ENCODE results near the gene TOB1. TPM values are rescaled to one million over a fixed set of nuclear protein-coding genes. Genes with fewer than 3 reads are reported as not detected.
"Not testable (repeated sequence)": the region's sequence is repeated elsewhere in the genome, so short reads cannot be mapped to it uniquely, and the experiment has no call there.

Gene TOB1
- total RNA-seq, 1 experiment from 2014 or later: 53.1 TPM

GRCh38 chr17:50900383-50900892 lies 34.3 kb upstream of the TOB1 start:
- TF ChIP-seq CTCF (IDR thresholded peaks at IDR 0.05; ENCODE audit: unreplicated experiment): no peak
- Mint-ChIP-seq H3K4me1 (ENCODE audit: insufficient read depth, unreplicated experiment) (peaks cover 17% of the 10 kb centered on the region), H3K27ac (ENCODE audit: low read depth, unreplicated experiment) (no peak overlapping the region), H3K27me3 (ENCODE audit: insufficient read depth, unreplicated experiment) (no peaks in the 10 kb centered on the region), H3K36me3 (ENCODE audit: insufficient read depth, unreplicated experiment) (no peaks in the 10 kb centered on the region), H3K9me3 (ENCODE audit: unreplicated experiment) (no peaks in the 10 kb centered on the region), H3K4me3 (ENCODE audit: unreplicated experiment) (no peak overlapping the region)
- intact Hi-C loops (cut with micrococcal nuclease): no loop called here
- ChIA-PET CTCF (interaction anchor here (1.2 kb wide), 1 partner anchor 48 kb away, joined by 3 read pairs; no protein-coding TSS in a partner anchor), POLR2A (interaction anchor here (0.6 to 8.4 kb wide), 3 partner anchors 36 to 253 kb away, joined by 3 to 139 read pairs (median 3); partner anchors contain the start of genes NME1 and TOB1)
- DNase-seq (ENCODE audit: unreplicated experiment): no peak
- no TSS peak for BruUV-seq (replicated peaks)

- ChIA-PET POLR2A (interaction anchor here (0.6 to 8.4 kb wide), 3 partner anchors 35 to 253 kb away, joined by 3 to 139 read pairs (median 3); partner anchors contain the start of genes NME1 and TOB1), CTCF (interaction anchor here (1.2 kb wide), 1 partner anchor 47 kb away, joined by 3 read pairs; no protein-coding TSS in a partner anchor)
- Mint-ChIP-seq H3K27ac (ENCODE audit: low read depth, unreplicated experiment) (no peak overlapping the region), H3K27me3 (ENCODE audit: insufficient read depth, unreplicated experiment) (no peaks in the 10 kb centered on the region), H3K9me3 (ENCODE audit: unreplicated experiment) (no peaks in the 10 kb centered on the region), H3K36me3 (ENCODE audit: insufficient read depth, unreplicated experiment) (no peaks in the 10 kb centered on the region), H3K4me1 (ENCODE audit: insufficient read depth, unreplicated experiment) (peaks cover 18% of the 10 kb centered on the region), H3K4me3 (ENCODE audit: unreplicated experiment) (no peak overlapping the region)
- no peak for DNase-seq (ENCODE audit: unreplicated experiment)
- TF ChIP-seq CTCF (IDR thresholded peaks at IDR 0.05; ENCODE audit: unreplicated experiment): no peak
- no TSS peak for BruUV-seq (replicated peaks)
- intact Hi-C loops (cut with micrococcal nuclease): no loop called here
Measured at GRCh38 chr17:50899559-50900319, 33.6 kb upstream of the TOB1 start.

GRCh38 chr17:50899005-50899460 lies 32.9 kb upstream of the TOB1 start:
- TF ChIP-seq CTCF (IDR thresholded peaks at IDR 0.05; ENCODE audit: unreplicated experiment): no peak
- intact Hi-C loops (cut with micrococcal nuclease): no loop called here
- Mint-ChIP-seq H3K36me3 (ENCODE audit: insufficient read depth, unreplicated experiment) (no peaks in the 10 kb centered on the region), H3K9me3 (ENCODE audit: unreplicated experiment) (no peaks in the 10 kb centered on the region), H3K4me1 (ENCODE audit: insufficient read depth, unreplicated experiment) (peaks cover 16% of the 10 kb centered on the region), H3K4me3 (ENCODE audit: unreplicated experiment) (no peak overlapping the region), H3K27ac (ENCODE audit: low read depth, unreplicated experiment) (no peak overlapping the region), H3K27me3 (ENCODE audit: insufficient read depth, unreplicated experiment) (no peaks in the 10 kb centered on the region)
- ChIA-PET CTCF (interaction anchor here (0.5 to 1.1 kb wide), 4 partner anchors 8 to 33 kb away, joined by 3 to 6 read pairs (median 4); no protein-coding TSS in a partner anchor), POLR2A (interaction anchor here (0.6 to 8.4 kb wide), 3 partner anchors 34 to 1688 kb away, joined by 3 to 139 read pairs (median 4); partner anchors contain the start of gene TOB1)
- BruUV-seq (replicated peaks): no TSS peak
- DNase-seq (ENCODE audit: unreplicated experiment): no peak

GRCh38 chr17:50898369-50899004 lies 32.3 kb upstream of the TOB1 start:
- DNase-seq (ENCODE audit: unreplicated experiment): no peak
- TF ChIP-seq CTCF (IDR thresholded peaks at IDR 0.05; ENCODE audit: unreplicated experiment): no peak
- H3K27ac Mint-ChIP-seq (ENCODE audit: low read depth, unreplicated experiment): no peak overlapping the region
- H3K4me3 Mint-ChIP-seq (ENCODE audit: unreplicated experiment): no peak overlapping the region
- H3K4me1 Mint-ChIP-seq (ENCODE audit: insufficient read depth, unreplicated experiment): peaks cover 16% of the 10 kb centered on the region
- ChIA-PET CTCF (interaction anchor here (0.5 to 1.1 kb wide), 4 partner anchors 9 to 33 kb away, joined by 3 to 6 read pairs (median 4); no protein-coding TSS in a partner anchor), POLR2A (interaction anchor here (0.6 to 8.4 kb wide), 3 partner anchors 34 to 1687 kb away, joined by 3 to 139 read pairs (median 4); partner anchors contain the start of gene TOB1)
- intact Hi-C loops (cut with micrococcal nuclease): no loop called here
- BruUV-seq (replicated peaks): no TSS peak
- no peaks in the 10 kb centered on the region for H3K9me3 Mint-ChIP-seq (ENCODE audit: unreplicated experiment)
- H3K36me3 Mint-ChIP-seq (ENCODE audit: insufficient read depth, unreplicated experiment): no peaks in the 10 kb centered on the region
- H3K27me3 Mint-ChIP-seq (ENCODE audit: insufficient read depth, unreplicated experiment): no peaks in the 10 kb centered on the region

- POLR2A ChIA-PET; BruUV-seq (replicated peaks); H3K4me3 Mint-ChIP-seq (ENCODE audit: unreplicated experiment); H3K27ac Mint-ChIP-seq (ENCODE audit: low read depth, unreplicated experiment); H3K36me3 Mint-ChIP-seq (ENCODE audit: insufficient read depth, unreplicated experiment); DNase-seq (ENCODE audit: unreplicated experiment); H3K9me3 Mint-ChIP-seq (ENCODE audit: unreplicated experiment); H3K27me3 Mint-ChIP-seq (ENCODE audit: insufficient read depth, unreplicated experiment); intact Hi-C loops (cut with micrococcal nuclease): not testable (repeated sequence)
- CTCF ChIA-PET: interaction anchor here (0.7 kb wide), 1 partner anchor 22 kb away, joined by 3 read pairs; no protein-coding TSS in a partner anchor
- peaks cover 29% of the 10 kb centered on the region for H3K4me1 Mint-ChIP-seq (ENCODE audit: insufficient read depth, unreplicated experiment)
Measured at GRCh38 chr17:50894513-50894912, 28.4 kb upstream of the TOB1 start.

Data from MCF 10A (cell line).